Transverse colon (tissue), 4 donors: ENCODE measurements around the gene B4GALNT3. TPM values are rescaled to one million over a fixed set of nuclear protein-coding genes. Genes with fewer than 3 reads are reported as not detected.

ENCODE experiments used
- DNase-seq: peaks from one replicate; pipeline ENCODE4 v3.0.0-alpha.2; 2019
- H3K27ac ChIP-seq, 4 donors: fragments of 200-600 bp; sonication (generic); 2 replicates each; pipeline ENCODE4 v1.5.1; 2016 to 2018; ENCODE audit warnings: inconsistent platforms in 4 of 4
- H3K27me3 ChIP-seq: fragments of 200-600 bp; sonication (generic); 2 replicates; pipeline ENCODE4 v1.5.1; 2017; ENCODE audit warnings: inconsistent platforms
- H3K36me3 ChIP-seq, 4 donors: fragments of 200-600 bp; sonication (generic); 2 replicates each; pipeline ENCODE4 v1.5.1; 2017 to 2019; ENCODE audit warnings: inconsistent platforms in 4 of 4
- H3K4me1 ChIP-seq, 4 donors: fragments of 200-600 bp; sonication (generic); 2 replicates each; pipeline ENCODE4 v1.5.1; 2017 to 2020; ENCODE audit warnings: inconsistent platforms in 4 of 4
- H3K4me3 ChIP-seq, 4 donors: fragments of 200-600 bp; sonication (generic); 1 replicate in 1 of 4; 2 replicates in 3 of 4; pipeline versions ENCODE4 v1.5.1 to v1.6.1; 2017 to 2019; ENCODE audit warnings: inconsistent platforms in 4 of 4
- H3K9me3 ChIP-seq, 2 donors: fragments of 200-600 bp; sonication (generic); 2 replicates each; pipeline ENCODE4 v1.5.1; 2017 to 2019; ENCODE audit warnings: inconsistent platforms in 2 of 2
- CTCF ChIP-seq, 5 experiments: fragments of 200-600 bp in 3 of 5; fragments of 450-650 bp in 2 of 5; sonication (generic) in 3 of 5; IDR thresholded peaks; 1 replicate in 2 of 5; 2 replicates in 3 of 5; pipeline ENCODE4 v1.5.1; 2016 to 2017; ENCODE audit warnings: antibody characterized with exemption in 5 of 5, inconsistent platforms in 3 of 5, mild to moderate bottlenecking in 2 of 5, moderate library complexity in 1 of 5
- EP300 ChIP-seq: sonication (generic); formaldehyde crosslinking; IDR thresholded peaks from one replicate; pipeline ENCODE4 v1.6.1; 2017; ENCODE audit warnings: antibody characterized with exemption, low read depth
- POLR2A ChIP-seq: fragments of 450-650 bp; IDR thresholded peaks from one replicate; pipeline ENCODE4 v1.6.1; 2016; ENCODE audit warnings: antibody characterized with exemption, mild to moderate bottlenecking, moderate library complexity
- POLR2AphosphoS5 ChIP-seq, 3 donors: sonication (generic); formaldehyde crosslinking; IDR thresholded peaks; one replicate each; pipeline ENCODE4 v1.6.1; 2016; ENCODE audit warnings: antibody characterized with exemption in 3 of 3
- WGBS, 2 donors: methylation state at CpG; one replicate each; pipeline ENCODE4 v1.1.5; 2018; ENCODE audit warnings: low coverage in 1 of 2; 5-methylcytosine and 5-hydroxymethylcytosine counted together
- in situ Hi-C, 4 donors: fragments of 200-750 bp; cut with MboI; loops; one replicate each; pipeline versions ENCODE4 v1.15.0 to v1.15.1; 2017; ENCODE audit warnings: low sequenced_read_pairs in 3 of 4, low pct_ligation_motif_present in 1 of 4, low pct_unique_long_range_greater_than_20kb in 1 of 4
- intact Hi-C: fragments of 100-400 bp; cut with DNase I; formaldehyde crosslinking; loops from one replicate; pipeline ENCODE4 v1.15.1; 2023; ENCODE audit warnings: low total_unique reads
- total RNA-seq, 4 donors: library from RNA; depleted of rRNA; stranded (reverse); fragments of >200 nt; gene quantifications; one replicate each; pipeline ENCODE4 v1.1.0, GENCODE V29; 2016

The B4GALNT3 gene
- total RNA-seq, 4 donors from 2014 or later, result 49.8 to 166 (median 93.4) TPM

- Histone ChIP-seq H3K9me3 (no peaks in the 10 kb centered on the region), H3K27ac (no peak overlapping the region), H3K27me3 (no peaks in the 10 kb centered on the region), H3K4me1 (peaks cover 9 to 22% (median 12%) of the 10 kb centered on the region in 4 donors), H3K36me3 (no peaks in the 10 kb centered on the region), H3K4me3 (no peak overlapping the region)
- no peak for DNase-seq
- in situ Hi-C loops (loop anchor here in 3 of 4 donors (5.0 to 25.0 kb wide), 4 partner anchors 158 to 376 kb away; no protein-coding TSS in a partner anchor), intact Hi-C loops (loop anchor here (5.0 kb wide), 1 partner anchor 173 kb away; the partner anchor contains the start of gene WNK1)
- TF ChIP-seq CTCF (IDR thresholded peaks at IDR 0.05) (no peak), EP300 (no peak), POLR2AphosphoS5 (IDR thresholded peaks at IDR 0.05) (no peak), POLR2A (no peak)
- WGBS, 2 donors, result 49 to 66% methylated on average over 4 to 7 of the region's 7 CpGs
Measured at GRCh38 chr12:578748-579419, 119.1 kb downstream of the B4GALNT3 start.

- Histone ChIP-seq H3K4me3 (no peak overlapping the region), H3K27ac (no peak overlapping the region), H3K4me1 (peaks cover 9 to 22% (median 12%) of the 10 kb centered on the region in 4 donors), H3K36me3 (no peaks in the 10 kb centered on the region), H3K9me3 (no peaks in the 10 kb centered on the region), H3K27me3 (no peaks in the 10 kb centered on the region)
- no peak for DNase-seq
- in situ Hi-C loops (loop anchor here in 3 of 4 donors (5.0 to 25.0 kb wide), 4 partner anchors 158 to 375 kb away; no protein-coding TSS in a partner anchor), intact Hi-C loops (loop anchor here (5.0 kb wide), 1 partner anchor 173 kb away; the partner anchor contains the start of gene WNK1)
- TF ChIP-seq POLR2AphosphoS5 (IDR thresholded peaks at IDR 0.05), result no peak
- no peak for TF ChIP-seq POLR2A
- no peak for TF ChIP-seq EP300
- TF ChIP-seq CTCF (IDR thresholded peaks at IDR 0.05), result no peak
- 81 to 83% methylated on average over 6 to 9 of the region's 9 CpGs for WGBS, 2 donors
Measured at GRCh38 chr12:579420-580110, 119.8 kb downstream of the B4GALNT3 start.

- intact Hi-C loops, result no loop called here
- peaks cover 5 to 12% (median 8%) of the 10 kb centered on the region in 4 donors for H3K4me1 ChIP-seq
- no peak overlapping the region for H3K27ac ChIP-seq
- H3K36me3 ChIP-seq, result no peaks in the 10 kb centered on the region
- H3K9me3 ChIP-seq, result no peaks in the 10 kb centered on the region
- no peaks in the 10 kb centered on the region for H3K27me3 ChIP-seq
- TF ChIP-seq EP300, result no peak
- TF ChIP-seq POLR2AphosphoS5 (IDR thresholded peaks at IDR 0.05), result no peak
- H3K4me3 ChIP-seq, result no peak overlapping the region
- in situ Hi-C loops, result loop anchor here in 1 of 4 donors (25.0 kb wide), 1 partner anchor 156 kb away; no protein-coding TSS in a partner anchor
- 90% methylated on average over 4 of the region's 4 CpGs; no CpG with 5 or more reads in 1 of the 2 donors for WGBS, 2 donors
- DNase-seq, result no peak
Measured at GRCh38 chr12:580813-581212, 121.1 kb downstream of the B4GALNT3 start.

- Histone ChIP-seq H3K4me3 (no peak overlapping the region), H3K4me1 (peaks cover 2 to 7% (median 3%) of the 10 kb centered on the region in 4 donors), H3K27ac (no peak overlapping the region), H3K36me3 (no peaks in the 10 kb centered on the region), H3K27me3 (no peaks in the 10 kb centered on the region), H3K9me3 (no peaks in the 10 kb centered on the region)
- intact Hi-C loops, result no loop called here
- TF ChIP-seq CTCF (IDR thresholded peaks at IDR 0.05) (no peak), EP300 (no peak), POLR2AphosphoS5 (IDR thresholded peaks at IDR 0.05) (no peak), POLR2A (no peak)
- in situ Hi-C loops, result loop anchor here in 1 of 4 donors (25.0 kb wide), 1 partner anchor 156 kb away; no protein-coding TSS in a partner anchor
- 94% methylated on average over 3 of the region's 5 CpGs; no CpG with 5 or more reads in 1 of the 2 donors for WGBS, 2 donors
- no peak for DNase-seq
Measured at GRCh38 chr12:581321-581720, 121.6 kb downstream of the B4GALNT3 start.
